H1 (cell line): ENCODE measurements around the gene RARRES2. TPM values are rescaled to one million over a fixed set of nuclear protein-coding genes. Genes with fewer than 3 reads are reported as not detected.

Experiments used
- ATF2 ChIP-seq: IDR thresholded peaks from 2 replicates; pipeline ENCODE4 v1.6.1; 2012; ENCODE audit warnings: low read length, inconsistent platforms
- FOSL1 ChIP-seq: IDR thresholded peaks from 2 replicates; pipeline ENCODE4 v1.6.1; 2011; ENCODE audit warnings: mild to moderate bottlenecking, low read depth, low read length, moderate library complexity; ENCODE audit not compliant: insufficient read depth
- polyA plus RNA-seq, 7 experiments: library from polyadenylated mRNA; depleted of rRNA in 3 of 7; stranded (reverse) in 5 of 7; unstranded in 2 of 7; fragments of >200 nt in 5 of 7; fragments of 200-250 nt in 2 of 7; gene quantifications; 1 replicate in 5 of 7; 2 replicates in 1 of 7; 4 replicates in 1 of 7; pipeline versions ENCODE4 v1.2.1 to v1.2.3, GENCODE V29; 2011 to 2013; ENCODE audit warnings: missing spikeins in 2 of 7, mixed read lengths in 2 of 7
- total RNA-seq: library from RNA; stranded (reverse); fragmentation: NEBNext Ultra II Directional; extraction: Animal tissue kit (Norgen Biotek cat#: 25700); gene quantifications from 2 replicates; pipeline ENCODE4 v1.2.1, GENCODE V29; 2021

RARRES2 gene
- total and polyA plus RNA-seq, 2 of the 8 experiments (the other 6 are each of a cell fraction or from before 2014, with no cell fraction given), result 254 to 441 TPM

DNA sequence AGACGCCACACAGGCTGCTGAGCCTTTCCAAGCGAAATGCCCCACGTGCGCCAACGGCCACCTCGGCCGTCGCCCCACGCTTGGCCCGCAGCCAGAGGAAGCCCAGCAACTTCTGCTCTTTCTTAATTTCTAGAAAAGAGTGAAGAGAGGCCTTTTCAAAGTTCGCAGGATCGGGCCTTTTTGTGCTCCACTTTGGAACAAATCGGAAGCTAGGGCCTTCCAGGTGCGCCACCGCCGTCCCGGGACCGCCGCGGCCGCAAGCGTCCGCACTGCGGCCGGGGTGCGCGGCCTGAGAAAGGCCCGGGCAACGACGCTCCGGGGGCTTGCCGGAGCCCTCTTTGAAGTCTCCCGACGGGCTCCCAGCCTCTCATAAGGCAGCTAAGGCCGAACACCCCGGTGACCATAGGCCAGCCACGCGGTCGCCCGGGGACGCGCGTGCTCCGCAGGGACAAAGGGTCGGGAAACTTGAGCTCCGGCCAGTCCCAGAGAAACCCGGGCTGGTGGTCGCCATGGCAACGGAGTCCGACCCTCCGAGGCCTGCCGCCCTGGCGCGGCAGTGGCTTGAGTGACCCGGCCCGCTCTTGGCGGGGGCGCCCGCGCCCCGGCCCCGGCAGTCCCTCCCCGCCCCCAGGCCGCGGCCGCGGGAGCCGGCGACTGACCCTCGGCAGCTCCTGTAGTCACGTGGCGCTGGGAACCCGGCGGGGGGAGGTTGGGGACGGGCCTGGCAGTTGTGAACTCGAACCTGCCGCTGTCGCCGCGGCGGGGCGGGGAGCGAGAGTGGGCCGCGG, 26.9 kb upstream of the RARRES2 start, which contains the start of gene REPIN1 (continued):
- TF ChIP-seq FOSL1, result no peak
- no peak for TF ChIP-seq ATF2
